ENCODE measurements around the gene VCL. TPM values are rescaled to one million over a fixed set of nuclear protein-coding genes. Genes with fewer than 3 reads are reported as not detected.

The VCL gene
- total RNA-seq, 2 experiments from 2014 or later = 27.8 to 29.2 TPM

DNA sequence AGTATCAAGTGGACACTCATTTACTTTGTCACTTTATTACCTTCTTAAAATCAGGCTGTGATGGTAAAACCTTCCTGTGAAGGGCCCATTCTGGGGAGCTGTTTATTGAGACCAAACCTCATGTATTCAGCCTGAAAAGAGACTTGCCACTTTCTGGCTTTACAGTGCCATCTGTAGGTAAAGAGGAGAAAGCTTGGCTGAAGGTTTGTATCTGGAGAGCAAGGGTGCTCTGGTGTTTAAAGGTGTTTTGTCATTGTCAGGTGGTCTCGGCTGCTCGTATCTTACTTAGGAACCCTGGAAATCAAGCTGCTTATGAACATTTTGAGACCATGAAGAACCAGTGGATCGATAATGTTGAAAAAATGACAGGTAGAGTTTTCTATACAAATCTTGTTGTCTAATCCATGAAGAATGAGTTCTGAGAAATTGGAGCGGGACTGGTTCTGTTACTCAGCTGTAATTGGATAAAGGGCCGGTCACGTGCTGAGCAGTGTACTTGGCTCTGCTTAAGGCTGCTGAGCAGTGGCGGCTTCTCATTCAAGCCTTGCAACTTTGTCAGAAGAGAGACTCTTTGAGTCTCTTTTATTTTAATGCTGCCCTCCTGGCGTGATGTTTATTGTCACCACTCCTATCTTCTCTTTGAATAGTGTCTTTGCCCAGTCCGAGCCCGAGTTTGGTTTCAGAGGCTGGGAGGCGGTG, 105.8 kb downstream of the VCL start:
- intact Hi-C loops (cut with micrococcal nuclease) = no loop called here
- H3K36me3 Mint-ChIP-seq = peaks cover 17% of the 10 kb centered on the region
- ChIA-PET CTCF (interaction anchor here (0.6 to 4.6 kb wide), 14 partner anchors 9 to 224 kb away, joined by 3 to 35 read pairs (median 4); no protein-coding TSS in a partner anchor), POLR2A (interaction anchor here (1.1 kb wide), 1 partner anchor 129 kb away, joined by 3 read pairs; no protein-coding TSS in a partner anchor)
- no peaks in the 10 kb centered on the region for H3K4me1 Mint-ChIP-seq (ENCODE audit: low read depth)
- no peak for DNase-seq
- no peak overlapping the region for H3K27ac Mint-ChIP-seq
- H3K27me3 Mint-ChIP-seq = no peaks in the 10 kb centered on the region
- no peaks in the 10 kb centered on the region for H3K9me3 Mint-ChIP-seq
- H3K4me3 Mint-ChIP-seq = no peak overlapping the region

DNA sequence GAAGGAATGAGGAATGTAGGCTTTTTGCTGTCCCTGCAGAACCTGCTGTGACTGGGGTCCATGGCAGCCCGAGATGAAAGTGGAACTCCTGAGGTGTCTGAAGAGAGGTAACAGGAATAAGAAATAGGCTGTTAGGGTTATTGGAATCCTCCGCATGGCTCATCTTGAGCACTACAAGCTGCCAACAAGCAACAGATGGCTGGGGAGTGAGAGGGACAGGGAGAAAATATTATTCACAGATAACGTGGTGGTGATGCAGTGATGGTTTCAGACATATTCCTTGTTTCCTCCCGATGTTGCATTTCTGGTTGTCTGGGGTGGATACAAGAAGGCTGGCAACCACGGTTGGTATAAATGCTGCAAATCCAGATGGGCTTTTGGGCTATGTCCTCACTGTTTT, 106.6 kb downstream of the VCL start:
- H3K27ac Mint-ChIP-seq = no peak overlapping the region
- peaks cover 21% of the 10 kb centered on the region for H3K36me3 Mint-ChIP-seq

GRCh38 chr10:74104996-74105395, 107.1 kb downstream of the VCL start:
- POLR2A ChIA-PET = no interaction called here
- Mint-ChIP-seq H3K9me3 (no peaks in the 10 kb centered on the region), H3K4me1 (ENCODE audit: low read depth) (no peaks in the 10 kb centered on the region), H3K27me3 (no peaks in the 10 kb centered on the region), H3K27ac (no peak overlapping the region), H3K4me3 (no peak overlapping the region), H3K36me3 (peaks cover 23% of the 10 kb centered on the region)
- intact Hi-C loops (cut with micrococcal nuclease) = no loop called here
- DNase-seq = no peak
- CTCF ChIA-PET = interaction anchor here (3.5 to 4.6 kb wide), 2 partner anchors 165 to 218 kb away, joined by 12 to 35 read pairs; no protein-coding TSS in a partner anchor

More for the DNA sequence above, 106.6 kb downstream of the VCL start:
- no peaks in the 10 kb centered on the region for H3K27me3 Mint-ChIP-seq
- H3K9me3 Mint-ChIP-seq = no peaks in the 10 kb centered on the region
- intact Hi-C loops (cut with micrococcal nuclease) = no loop called here
- ChIA-PET CTCF (interaction anchor here (1.3 to 4.6 kb wide), 3 partner anchors 146 to 217 kb away, joined by 3 to 35 read pairs (median 12); no protein-coding TSS in a partner anchor), POLR2A (no interaction called here)
- DNase-seq = no peak
- H3K4me3 Mint-ChIP-seq = no peak overlapping the region
- no peaks in the 10 kb centered on the region for H3K4me1 Mint-ChIP-seq (ENCODE audit: low read depth)

DNA sequence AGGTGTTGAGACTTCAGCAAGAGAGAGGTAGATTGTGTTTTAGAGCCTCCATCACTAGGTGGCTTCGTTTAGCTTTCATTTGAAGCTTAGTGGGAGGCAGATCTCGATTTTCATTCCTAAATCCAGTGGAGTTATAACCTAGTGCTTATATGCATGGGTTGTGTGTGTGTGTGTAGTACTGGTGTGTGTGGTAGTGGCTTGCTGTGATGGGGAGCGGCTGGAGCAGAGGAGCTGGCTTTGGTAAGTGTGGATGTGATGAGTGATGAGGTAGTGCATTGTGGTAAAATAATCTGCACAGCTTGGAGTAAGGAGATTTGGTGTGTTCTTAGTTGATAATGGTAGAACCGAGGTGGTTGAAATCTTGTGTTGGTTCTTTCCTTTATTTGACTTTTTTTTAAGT, 109.5 kb downstream of the VCL start:
- POLR2A ChIA-PET = no interaction called here
- H3K4me3 Mint-ChIP-seq = no peak overlapping the region
- no peaks in the 10 kb centered on the region for H3K9me3 Mint-ChIP-seq
- CTCF ChIA-PET = interaction anchor here (0.6 to 1.7 kb wide), 4 partner anchors 26 to 221 kb away, joined by 3 to 6 read pairs (median 3); no protein-coding TSS in a partner anchor
- H3K27me3 Mint-ChIP-seq = no peaks in the 10 kb centered on the region
- no peaks in the 10 kb centered on the region for H3K4me1 Mint-ChIP-seq (ENCODE audit: low read depth)
- no peak overlapping the region for H3K27ac Mint-ChIP-seq
- intact Hi-C loops (cut with micrococcal nuclease) = no loop called here
- DNase-seq = no peak
- peaks cover 31% of the 10 kb centered on the region for H3K36me3 Mint-ChIP-seq

GRCh38 chr10:74109452-74109851, 111.5 kb downstream of the VCL start:
- no peak overlapping the region for H3K27ac Mint-ChIP-seq
- ChIA-PET CTCF (interaction anchor here (0.9 to 1.3 kb wide), 3 partner anchors 11 to 104 kb away, joined by 3 to 4 read pairs (median 3); no protein-coding TSS in a partner anchor), POLR2A (no interaction called here)
- no peaks in the 10 kb centered on the region for H3K4me1 Mint-ChIP-seq (ENCODE audit: low read depth)
- DNase-seq = no peak
- H3K27me3 Mint-ChIP-seq = no peaks in the 10 kb centered on the region
- peaks cover 43% of the 10 kb centered on the region for H3K36me3 Mint-ChIP-seq
- H3K4me3 Mint-ChIP-seq = no peak overlapping the region
- H3K9me3 Mint-ChIP-seq = no peaks in the 10 kb centered on the region
- intact Hi-C loops (cut with micrococcal nuclease) = no loop called here

DNA sequence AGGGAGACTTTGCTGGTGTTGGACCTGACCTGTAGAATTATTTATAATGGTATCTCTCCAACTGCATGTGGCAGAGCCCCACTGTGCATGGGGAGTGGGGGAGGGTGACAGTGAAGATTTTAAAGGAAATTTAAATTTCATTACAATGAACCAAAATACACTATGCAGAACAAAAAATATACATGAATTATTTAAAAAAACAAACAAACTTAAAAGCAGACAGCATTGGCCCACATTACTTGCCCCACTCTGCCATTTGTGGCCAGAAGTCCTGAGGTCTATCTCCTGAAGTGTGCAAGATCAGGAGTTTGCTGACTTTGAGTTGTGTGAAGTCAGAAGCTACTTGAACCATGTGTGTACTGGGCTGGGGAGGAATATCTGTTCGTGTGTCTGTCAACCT, 112.2 kb downstream of the VCL start:
- no peak for DNase-seq
- ChIA-PET CTCF (interaction anchor here (0.9 to 1.1 kb wide), 2 partner anchors 11 to 12 kb away, joined by 3 read pairs; no protein-coding TSS in a partner anchor), POLR2A (no interaction called here)
- intact Hi-C loops (cut with micrococcal nuclease) = no loop called here
- Mint-ChIP-seq H3K27ac (no peak overlapping the region), H3K27me3 (no peaks in the 10 kb centered on the region), H3K4me3 (no peak overlapping the region), H3K4me1 (ENCODE audit: low read depth) (no peaks in the 10 kb centered on the region), H3K36me3 (peaks cover 46% of the 10 kb centered on the region), H3K9me3 (no peaks in the 10 kb centered on the region)

DNA sequence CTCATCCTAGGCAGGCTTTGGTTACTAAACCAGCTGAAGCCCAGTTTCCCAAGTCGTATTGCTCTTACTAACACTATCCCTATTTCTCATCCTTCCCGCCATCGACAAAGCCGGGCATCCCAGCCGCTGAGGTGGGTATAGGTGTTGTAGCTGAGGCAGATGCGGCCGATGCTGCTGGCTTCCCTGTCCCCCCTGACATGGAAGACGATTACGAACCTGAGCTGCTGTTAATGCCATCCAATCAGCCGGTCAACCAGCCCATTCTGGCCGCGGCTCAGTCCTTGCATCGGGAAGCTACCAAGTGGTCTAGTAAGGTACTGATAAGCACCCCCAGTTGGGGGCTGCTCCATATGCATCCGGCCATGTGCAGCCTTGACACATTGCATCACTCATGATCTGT, 113.9 kb downstream of the VCL start:
- Mint-ChIP-seq H3K27me3 (no peaks in the 10 kb centered on the region), H3K4me3 (no peak overlapping the region), H3K9me3 (no peaks in the 10 kb centered on the region), H3K27ac (no peak overlapping the region), H3K36me3 (peaks cover 44% of the 10 kb centered on the region), H3K4me1 (ENCODE audit: low read depth) (no peaks in the 10 kb centered on the region)
- ChIA-PET CTCF (interaction anchor here (1.1 kb wide), 1 partner anchor 171 kb away, joined by 5 read pairs; no protein-coding TSS in a partner anchor), POLR2A (no interaction called here)
- no peak for DNase-seq
- intact Hi-C loops (cut with micrococcal nuclease) = no loop called here

DNA sequence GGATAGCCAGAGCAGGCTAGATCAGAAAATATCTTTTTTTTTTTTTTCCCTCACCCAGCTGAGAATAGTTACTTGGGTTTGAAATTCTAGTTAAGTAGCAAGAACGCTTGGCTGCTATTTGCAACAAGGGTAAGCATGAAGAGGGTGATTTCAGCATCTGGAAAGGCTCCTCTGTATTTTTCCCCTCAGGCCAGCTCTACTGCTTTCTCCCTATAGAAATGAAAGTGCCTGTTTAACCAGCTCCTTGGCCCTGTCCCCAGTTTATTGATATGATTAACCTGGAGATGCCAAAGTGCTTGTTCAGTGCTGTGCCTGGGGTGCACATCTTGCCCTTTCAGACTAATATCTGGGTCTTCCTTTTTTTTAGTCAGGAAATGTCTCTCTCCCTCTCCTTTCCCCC, 115.6 kb downstream of the VCL start:
- Mint-ChIP-seq H3K27ac (no peak overlapping the region), H3K9me3 (no peaks in the 10 kb centered on the region), H3K4me1 (ENCODE audit: low read depth) (peaks cover 9% of the 10 kb centered on the region), H3K36me3 (peaks cover 46% of the 10 kb centered on the region), H3K27me3 (no peaks in the 10 kb centered on the region), H3K4me3 (no peak overlapping the region)
- CTCF ChIA-PET = interaction anchor here (1.2 to 1.4 kb wide), 3 partner anchors 10 to 12 kb away, joined by 3 to 6 read pairs (median 3); no protein-coding TSS in a partner anchor
- intact Hi-C loops (cut with micrococcal nuclease) = no loop called here
- POLR2A ChIA-PET = no interaction called here
- no peak for DNase-seq

DNA sequence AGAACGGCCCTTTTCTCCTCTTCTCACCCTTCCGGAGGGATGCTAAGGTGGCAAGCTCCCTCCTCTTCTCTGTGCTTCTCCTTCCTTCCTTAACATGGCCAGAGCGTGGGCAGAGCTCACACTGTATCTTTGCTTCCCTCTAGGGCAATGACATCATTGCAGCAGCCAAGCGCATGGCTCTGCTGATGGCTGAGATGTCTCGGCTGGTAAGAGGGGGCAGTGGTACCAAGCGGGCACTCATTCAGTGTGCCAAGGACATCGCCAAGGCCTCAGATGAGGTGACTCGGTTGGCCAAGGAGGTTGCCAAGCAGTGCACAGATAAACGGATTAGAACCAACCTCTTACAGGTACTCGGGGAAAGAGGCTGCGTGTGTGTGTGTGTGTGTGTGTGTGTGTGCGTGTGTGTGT, 116.1 kb downstream of the VCL start:
- ChIA-PET POLR2A (no interaction called here), CTCF (interaction anchor here (1.2 to 1.4 kb wide), 2 partner anchors 10 to 173 kb away, joined by 3 to 4 read pairs; no protein-coding TSS in a partner anchor)
- Mint-ChIP-seq H3K4me1 (ENCODE audit: low read depth) (peaks cover 9% of the 10 kb centered on the region), H3K9me3 (no peaks in the 10 kb centered on the region), H3K27me3 (no peaks in the 10 kb centered on the region), H3K27ac (no peak overlapping the region), H3K4me3 (no peak overlapping the region), H3K36me3 (peaks cover 46% of the 10 kb centered on the region)
- DNase-seq = no peak
- intact Hi-C loops (cut with micrococcal nuclease) = no loop called here

GRCh38 chr10:74117738-74118137, 119.8 kb downstream of the VCL start:
- no peak for DNase-seq
- Mint-ChIP-seq H3K4me1 (ENCODE audit: low read depth) (peaks cover 9% of the 10 kb centered on the region), H3K4me3 (no peak overlapping the region), H3K36me3 (peaks cover 47% of the 10 kb centered on the region), H3K27me3 (no peaks in the 10 kb centered on the region), H3K9me3 (no peaks in the 10 kb centered on the region), H3K27ac (peak overlapping the region; percentile 73)
- intact Hi-C loops (cut with micrococcal nuclease) = no loop called here
- CTCF ChIA-PET = interaction anchor here (1.4 kb wide), 1 partner anchor 14 kb away, joined by 5 read pairs; no protein-coding TSS in a partner anchor
- POLR2A ChIA-PET = interaction anchor here (0.6 to 0.7 kb wide), 2 partner anchors 40 to 41 kb away, joined by 3 read pairs; no protein-coding TSS in a partner anchor

GRCh38 chr10:74118804-74119203, 120.9 kb downstream of the VCL start:
- Mint-ChIP-seq H3K4me1 (ENCODE audit: low read depth) (peaks cover 12% of the 10 kb centered on the region), H3K36me3 (peaks cover 45% of the 10 kb centered on the region), H3K9me3 (no peaks in the 10 kb centered on the region), H3K4me3 (no peak overlapping the region), H3K27ac (peak overlapping the region; percentile 73), H3K27me3 (no peaks in the 10 kb centered on the region)
- ChIA-PET CTCF (interaction anchor here (1.4 kb wide), 1 partner anchor 15 kb away, joined by 5 read pairs; no protein-coding TSS in a partner anchor), POLR2A (no interaction called here)
- no peak for DNase-seq
- intact Hi-C loops (cut with micrococcal nuclease) = no loop called here

DNA sequence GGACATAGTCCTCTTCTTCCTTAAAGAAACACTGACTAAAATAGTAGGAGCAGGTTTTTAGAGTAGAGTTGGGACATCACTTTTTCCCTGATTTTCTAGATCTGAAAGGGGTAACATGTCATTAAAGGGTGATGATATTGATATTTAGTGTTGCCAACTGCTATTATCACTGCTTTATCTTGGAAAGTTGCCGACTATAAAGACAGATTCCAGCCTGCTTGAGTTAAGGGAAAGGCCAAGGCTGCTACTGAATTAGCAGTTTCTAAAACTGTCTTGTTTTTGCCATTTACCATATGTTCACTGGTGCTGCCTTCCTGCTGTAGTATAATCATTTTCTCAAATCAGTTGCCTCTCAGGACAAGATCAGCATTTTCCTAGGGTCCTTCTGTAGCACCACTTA, 123.0 kb downstream of the VCL start:
- CTCF ChIA-PET = interaction anchor here (1.1 kb wide), 1 partner anchor 10 kb away, joined by 3 read pairs; no protein-coding TSS in a partner anchor
- Mint-ChIP-seq H3K27me3 (no peaks in the 10 kb centered on the region), H3K4me3 (no peak overlapping the region), H3K36me3 (peaks cover 43% of the 10 kb centered on the region), H3K9me3 (no peaks in the 10 kb centered on the region), H3K4me1 (ENCODE audit: low read depth) (peaks cover 13% of the 10 kb centered on the region), H3K27ac (no peak overlapping the region)
- intact Hi-C loops (cut with micrococcal nuclease) = no loop called here
- POLR2A ChIA-PET = no interaction called here
- DNase-seq = no peak
